Cardiac atrium fibroblast (primary cell): ENCODE measurements around the gene AEN. TPM values are rescaled to one million over a fixed set of nuclear protein-coding genes. Genes with fewer than 3 reads are reported as not detected.

ENCODE experiments used
- total RNA-seq: library from RNA; depleted of rRNA; stranded (reverse); fragments of >200 nt; gene quantifications from 2 replicates; pipeline ENCODE4 v1.2.3, GENCODE V29; 2015

AEN gene
- 14.3 and 19.3 TPM in 2 replicates for total RNA-seq

GRCh38 chr15:88620995-88621772, at the start of gene AEN:
Gene AEN (plus strand): TSS chr15:88621340. CDS start chr15:88626210, 4,870 bp downstream.

GRCh38 chr15:88638626-88639372, 17.7 kb downstream of the AEN start, which contains the start of gene ISG20:
Gene ISG20 (plus strand): TSS chr15:88639016. CDS start chr15:88639367, 351 bp downstream.

Other genes with a start within 250 kb of the AEN start
- 16.0 and 16.1 TPM in 2 replicates for gene MRPL46, start 154.0 kb upstream of the AEN start, total RNA-seq
- gene MRPS11, start 153.6 kb upstream of the AEN start, total RNA-seq, result 41.0 and 42.4 TPM in 2 replicates
- gene DET1, start 74.7 kb upstream of the AEN start, total RNA-seq, result 5.2 and 5.7 TPM in 2 replicates
- gene ISG20, start 17.7 kb downstream of the AEN start, total RNA-seq, result 1.3 and 4.9 TPM in 2 replicates
- gene ACAN, start 182.1 kb downstream of the AEN start, total RNA-seq, result 0.16 and 0.36 TPM in 2 replicates